Thyroid gland (tissue), 4 donors: ENCODE results near the gene INO80C. TPM values are rescaled to one million over a fixed set of nuclear protein-coding genes. Genes with fewer than 3 reads are reported as not detected.

ENCODE experiments used
- DNase-seq, 2 donors: peaks; one replicate each; pipeline ENCODE4 v3.0.0-alpha.2; 2019
- H3K27ac ChIP-seq, 3 donors: fragments of 200-600 bp; sonication (generic); 1 replicate in 2 of 3; 2 replicates in 1 of 3; pipeline ENCODE4 v1.5.1; 2016 to 2019; ENCODE audit warnings: mild to moderate bottlenecking in 1 of 3, moderate library complexity in 1 of 3
- H3K27me3 ChIP-seq: fragments of 200-600 bp; sonication (generic); one replicate; pipeline ENCODE4 v1.5.1; 2019
- H3K36me3 ChIP-seq, 2 donors: fragments of 200-600 bp; sonication (generic); one replicate each; pipeline ENCODE4 v1.5.1; 2016 to 2019
- H3K4me1 ChIP-seq, 2 donors: fragments of 200-600 bp; sonication (generic); one replicate each; pipeline ENCODE4 v1.5.1; 2017 to 2019
- H3K4me3 ChIP-seq, 3 donors: fragments of 200-600 bp; sonication (generic); replicated peaks in 1 of 3; 1 replicate in 2 of 3; 2 replicates in 1 of 3; pipeline ENCODE4 v1.5.1; 2016; ENCODE audit warnings: mild to moderate bottlenecking in 1 of 3
- H3K9me3 ChIP-seq: fragments of 200-600 bp; sonication (generic); one replicate; pipeline ENCODE4 v1.5.1; 2017
- POLR2A ChIP-seq, 2 donors: fragments of 450-650 bp; IDR thresholded peaks; one replicate each; pipeline ENCODE4 v1.6.1; 2017; ENCODE audit warnings: antibody characterized with exemption in 2 of 2, mild to moderate bottlenecking in 2 of 2, moderate library complexity in 1 of 2
- WGBS, 2 donors: methylation state at CpG; one replicate each; pipeline ENCODE4 v1.1.5; 2017; 5-methylcytosine and 5-hydroxymethylcytosine counted together
- intact Hi-C: fragments of 100-400 bp; cut with DNase I; formaldehyde crosslinking; loops from one replicate; pipeline ENCODE4 v1.15.1; 2023
- total RNA-seq, 4 donors: library from RNA; depleted of rRNA; stranded (reverse); fragments of >200 nt; gene quantifications; one replicate each; pipeline ENCODE4 v1.2.3, GENCODE V29; 2016
- TF ChIP-seq, protein P1 (sequence below), 6 experiments: fragments of 200-600 bp in 3 of 6; fragments of 450-650 bp in 3 of 6; sonication (generic) in 3 of 6; IDR thresholded peaks; one replicate each; pipeline ENCODE4 v1.5.1; 2016 to 2019; ENCODE audit warnings: antibody characterized with exemption in 6 of 6, mild to moderate bottlenecking in 2 of 6, inconsistent platforms in 1 of 6, moderate library complexity in 1 of 6

Gene INO80C
- total RNA-seq, 4 donors from 2014 or later = 5.1 to 19.3 (median 8.2) TPM

DNA sequence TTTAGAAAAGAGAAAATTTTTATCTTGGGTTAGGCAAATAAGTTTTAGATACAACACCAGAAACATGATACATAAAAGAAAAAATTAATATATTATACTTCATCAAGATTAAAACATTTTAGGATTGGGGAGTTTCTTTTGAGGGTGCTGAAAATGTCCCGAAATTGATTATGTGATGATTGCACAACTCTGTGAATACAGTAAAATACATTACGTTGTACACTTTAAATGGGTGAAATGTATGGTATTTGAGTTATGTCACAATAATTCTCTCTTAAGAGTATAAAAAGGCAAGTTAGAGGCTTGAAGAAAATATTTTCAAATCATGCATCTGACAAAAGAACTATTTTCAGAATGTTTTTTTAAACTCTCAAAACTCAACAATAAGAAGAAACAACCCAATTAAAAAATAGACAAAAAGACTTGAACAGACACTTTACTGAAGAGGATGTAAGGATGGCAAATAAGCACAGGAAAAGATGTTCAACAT is 36.2 kb upstream of the INO80C start:
- TF ChIP-seq POLR2A (IDR thresholded peaks at IDR 0.05) = no peak
- TF ChIP-seq, protein P1, sequence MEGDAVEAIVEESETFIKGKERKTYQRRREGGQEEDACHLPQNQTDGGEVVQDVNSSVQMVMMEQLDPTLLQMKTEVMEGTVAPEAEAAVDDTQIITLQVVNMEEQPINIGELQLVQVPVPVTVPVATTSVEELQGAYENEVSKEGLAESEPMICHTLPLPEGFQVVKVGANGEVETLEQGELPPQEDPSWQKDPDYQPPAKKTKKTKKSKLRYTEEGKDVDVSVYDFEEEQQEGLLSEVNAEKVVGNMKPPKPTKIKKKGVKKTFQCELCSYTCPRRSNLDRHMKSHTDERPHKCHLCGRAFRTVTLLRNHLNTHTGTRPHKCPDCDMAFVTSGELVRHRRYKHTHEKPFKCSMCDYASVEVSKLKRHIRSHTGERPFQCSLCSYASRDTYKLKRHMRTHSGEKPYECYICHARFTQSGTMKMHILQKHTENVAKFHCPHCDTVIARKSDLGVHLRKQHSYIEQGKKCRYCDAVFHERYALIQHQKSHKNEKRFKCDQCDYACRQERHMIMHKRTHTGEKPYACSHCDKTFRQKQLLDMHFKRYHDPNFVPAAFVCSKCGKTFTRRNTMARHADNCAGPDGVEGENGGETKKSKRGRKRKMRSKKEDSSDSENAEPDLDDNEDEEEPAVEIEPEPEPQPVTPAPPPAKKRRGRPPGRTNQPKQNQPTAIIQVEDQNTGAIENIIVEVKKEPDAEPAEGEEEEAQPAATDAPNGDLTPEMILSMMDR (IDR thresholded peaks at IDR 0.05) = no peak
- no peak for DNase-seq
- no peak overlapping the region for H3K4me3 ChIP-seq
- intact Hi-C loops = no loop called here
- no peaks in the 10 kb centered on the region for H3K4me1 ChIP-seq
- 91 to 94% methylated on average over 2 of the region's 2 CpGs for WGBS, 2 donors
- no peaks in the 10 kb centered on the region for H3K36me3 ChIP-seq
- H3K27ac ChIP-seq = no peak overlapping the region
- H3K9me3 ChIP-seq = no peaks in the 10 kb centered on the region
- H3K27me3 ChIP-seq = no peaks in the 10 kb centered on the region

DNA sequence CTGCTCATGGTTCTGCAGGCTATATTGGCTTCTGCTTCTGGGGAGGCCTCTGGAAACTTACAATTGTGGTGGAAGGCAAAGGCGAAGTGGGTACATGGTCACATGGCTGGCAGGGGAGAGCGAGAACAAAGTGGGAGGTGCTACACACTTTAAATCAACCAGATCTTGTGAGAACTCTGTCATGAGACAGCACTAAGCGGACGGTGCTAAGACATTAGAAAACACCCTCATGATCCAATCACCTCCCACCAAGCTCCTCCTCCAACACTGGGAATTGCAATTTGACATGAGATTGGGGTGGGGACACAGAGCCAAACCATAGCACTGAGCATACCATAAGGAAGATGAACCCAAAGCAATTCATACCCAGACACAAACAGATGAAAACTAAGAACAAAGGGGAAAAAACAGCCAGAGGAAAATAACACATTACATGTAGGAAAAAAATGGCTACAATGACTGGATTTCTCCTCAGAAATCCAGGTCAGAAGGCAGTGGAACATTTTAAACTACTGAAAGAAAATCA is 31.1 kb upstream of the INO80C start:
- Histone ChIP-seq H3K9me3 (no peaks in the 10 kb centered on the region), H3K27ac (no peak overlapping the region), H3K27me3 (no peaks in the 10 kb centered on the region), H3K4me3 (no peak overlapping the region), H3K4me1 (peaks cover 17 to 28% of the 10 kb centered on the region in 2 donors), H3K36me3 (no peaks in the 10 kb centered on the region)
- WGBS, 2 donors = 84 to 96% methylated on average over 4 of the region's 4 CpGs
- intact Hi-C loops = no loop called here
- DNase-seq = no peak
- no peak for TF ChIP-seq POLR2A (IDR thresholded peaks at IDR 0.05)
- TF ChIP-seq, protein P1 (IDR thresholded peaks at IDR 0.05) = no peak

DNA sequence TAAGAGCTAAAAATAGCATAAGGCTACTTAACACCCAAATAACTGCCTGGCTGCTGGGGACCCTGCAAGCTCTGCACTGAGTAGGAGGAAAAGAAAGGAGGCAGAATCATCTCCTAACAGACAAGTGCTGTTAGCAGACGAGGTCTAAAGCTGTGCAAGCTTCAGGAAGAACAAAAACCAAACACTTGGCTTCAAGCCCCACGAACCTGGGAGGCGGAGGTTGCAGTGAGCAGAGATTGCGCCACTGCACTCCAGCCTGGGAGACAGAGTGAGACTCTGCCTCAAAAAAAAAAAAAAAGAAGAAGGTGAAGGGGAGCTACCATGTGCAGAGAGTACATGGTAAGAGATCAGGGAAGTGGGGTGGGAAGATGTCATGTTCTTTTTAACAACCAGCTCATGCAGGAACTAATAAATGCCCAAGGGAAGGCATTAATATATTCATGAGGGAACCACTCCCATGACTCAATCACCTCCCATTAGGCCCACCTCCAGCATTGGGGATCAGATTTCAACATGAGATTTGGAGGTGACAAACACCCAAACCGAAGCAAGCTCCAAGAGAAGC is 28.8 kb upstream of the INO80C start:
- peak overlapping the region; percentile 77 to 89 (median 83) for H3K27ac ChIP-seq
- WGBS, 2 donors = 10 to 24% methylated on average over 5 of the region's 5 CpGs
- no peak for TF ChIP-seq POLR2A (IDR thresholded peaks at IDR 0.05)
- TF ChIP-seq, protein P1 (IDR thresholded peaks at IDR 0.05) = no peak
- H3K27me3 ChIP-seq = no peaks in the 10 kb centered on the region
- intact Hi-C loops = no loop called here
- no peaks in the 10 kb centered on the region for H3K9me3 ChIP-seq
- no peaks in the 10 kb centered on the region for H3K36me3 ChIP-seq
- no peak overlapping the region for H3K4me3 ChIP-seq
- peak; percentile 68 to 69 for DNase-seq
- H3K4me1 ChIP-seq = peaks cover 17 to 32% of the 10 kb centered on the region in 2 donors

DNA sequence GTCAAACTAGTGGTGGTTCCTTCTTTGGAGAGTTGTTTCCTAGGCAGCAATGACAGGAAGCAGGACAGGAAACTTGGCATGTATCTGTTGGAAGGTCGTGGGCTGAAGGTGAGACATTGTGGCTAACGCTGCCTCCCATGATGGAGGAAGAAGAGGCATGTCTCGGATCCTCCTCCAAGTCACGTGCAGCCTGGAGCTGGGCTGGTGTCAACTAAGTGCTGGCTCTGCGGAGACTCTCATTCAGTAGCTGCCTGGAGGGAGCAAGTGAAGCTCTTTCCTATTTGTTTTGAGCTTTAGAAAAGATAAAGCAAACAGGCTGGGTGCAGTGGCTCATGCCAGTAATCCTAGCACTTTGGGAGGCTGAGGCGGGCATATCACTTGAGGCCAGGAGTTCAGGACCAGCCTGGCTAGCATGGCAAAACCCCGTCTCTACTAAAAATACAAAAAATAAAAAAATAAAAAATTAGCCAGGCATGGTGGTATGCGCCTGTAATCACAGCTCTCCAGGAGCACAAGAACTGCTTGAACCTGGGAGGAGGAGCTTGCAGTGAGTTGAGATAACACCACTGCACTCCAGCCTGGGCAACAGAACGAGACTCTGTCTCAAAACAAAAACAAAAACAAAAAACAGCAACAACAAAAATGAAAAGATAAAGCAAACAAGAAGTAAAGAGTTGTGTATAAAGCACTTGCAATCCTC is 28.2 kb upstream of the INO80C start:
- intact Hi-C loops = no loop called here

More for the DNA sequence above, 28.2 kb upstream of the INO80C start:
- H3K4me1 ChIP-seq = peaks cover 17 to 32% of the 10 kb centered on the region in 2 donors
- H3K36me3 ChIP-seq = no peaks in the 10 kb centered on the region
- no peaks in the 10 kb centered on the region for H3K9me3 ChIP-seq
- peak; percentile 72 to 77 for DNase-seq
- TF ChIP-seq, protein P1 (IDR thresholded peaks at IDR 0.05) = no peak
- no peak for TF ChIP-seq POLR2A (IDR thresholded peaks at IDR 0.05)
- H3K27ac ChIP-seq = peak overlapping the region; percentile 77 to 89 (median 83)
- no peaks in the 10 kb centered on the region for H3K27me3 ChIP-seq
- 21 to 24% methylated on average over 9 of the region's 9 CpGs for WGBS, 2 donors
- H3K4me3 ChIP-seq = no peak overlapping the region
